ENCODE results near the gene EVX2.

The EVX2 gene

GRCh38 chr2:176107731-176108181, 24.0 kb upstream of the EVX2 start:
- DNase-seq (ENCODE audit: low read depth in 3 of 3), result no peak

DNA sequence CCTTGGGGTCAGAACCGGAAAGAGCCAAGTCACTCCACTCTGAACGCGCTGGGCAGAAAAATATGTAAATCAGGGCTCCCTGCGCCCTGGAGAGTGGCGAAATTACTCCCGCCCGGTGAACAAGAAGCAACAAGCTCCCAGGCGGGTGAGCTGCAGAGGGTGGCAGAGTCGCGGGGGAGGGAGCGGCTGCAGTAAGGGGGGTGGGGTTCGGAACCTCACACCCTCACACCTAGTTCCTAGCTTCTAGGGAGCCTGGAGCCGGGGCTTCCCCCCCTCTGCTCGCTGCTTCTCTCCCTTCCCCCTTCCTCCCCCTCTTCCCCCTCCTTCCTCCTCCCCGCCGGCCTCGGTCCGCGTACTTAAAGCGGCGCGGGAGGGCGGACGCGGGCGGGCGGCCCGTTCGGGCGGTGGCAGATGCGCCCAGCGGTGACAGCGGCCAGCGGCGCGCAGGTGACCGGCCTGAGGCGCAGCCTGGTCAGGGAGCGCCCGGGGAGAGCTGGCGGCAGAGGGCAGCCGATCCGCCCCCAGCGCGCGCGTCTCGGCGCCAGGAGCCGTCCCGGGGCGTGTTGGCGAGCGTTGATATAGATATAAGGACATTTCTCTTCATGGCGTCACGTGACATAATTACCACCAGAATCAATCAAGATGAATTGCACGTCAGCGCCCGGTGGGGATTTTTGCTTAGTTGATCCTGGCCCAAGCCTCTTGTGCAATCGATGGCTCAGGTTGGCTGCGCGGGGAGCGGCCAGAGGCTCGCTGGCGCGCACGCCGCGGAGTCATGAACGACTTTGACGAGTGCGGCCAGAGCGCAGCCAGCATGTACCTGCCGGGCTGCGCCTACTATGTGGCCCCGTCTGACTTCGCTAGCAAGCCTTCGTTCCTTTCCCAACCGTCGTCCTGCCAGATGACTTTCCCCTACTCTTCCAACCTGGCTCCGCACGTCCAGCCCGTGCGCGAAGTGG, 23.1 kb upstream of the EVX2 start, which contains the start of gene HOXD11:
HOXD11 (plus strand) TSS at position 700 of the 959 bp plus-strand sequence; CDS start at position 776, 76 bp downstream.
- DNase-seq (ENCODE audit: low read depth in 3 of 3), result no peak

DNA sequence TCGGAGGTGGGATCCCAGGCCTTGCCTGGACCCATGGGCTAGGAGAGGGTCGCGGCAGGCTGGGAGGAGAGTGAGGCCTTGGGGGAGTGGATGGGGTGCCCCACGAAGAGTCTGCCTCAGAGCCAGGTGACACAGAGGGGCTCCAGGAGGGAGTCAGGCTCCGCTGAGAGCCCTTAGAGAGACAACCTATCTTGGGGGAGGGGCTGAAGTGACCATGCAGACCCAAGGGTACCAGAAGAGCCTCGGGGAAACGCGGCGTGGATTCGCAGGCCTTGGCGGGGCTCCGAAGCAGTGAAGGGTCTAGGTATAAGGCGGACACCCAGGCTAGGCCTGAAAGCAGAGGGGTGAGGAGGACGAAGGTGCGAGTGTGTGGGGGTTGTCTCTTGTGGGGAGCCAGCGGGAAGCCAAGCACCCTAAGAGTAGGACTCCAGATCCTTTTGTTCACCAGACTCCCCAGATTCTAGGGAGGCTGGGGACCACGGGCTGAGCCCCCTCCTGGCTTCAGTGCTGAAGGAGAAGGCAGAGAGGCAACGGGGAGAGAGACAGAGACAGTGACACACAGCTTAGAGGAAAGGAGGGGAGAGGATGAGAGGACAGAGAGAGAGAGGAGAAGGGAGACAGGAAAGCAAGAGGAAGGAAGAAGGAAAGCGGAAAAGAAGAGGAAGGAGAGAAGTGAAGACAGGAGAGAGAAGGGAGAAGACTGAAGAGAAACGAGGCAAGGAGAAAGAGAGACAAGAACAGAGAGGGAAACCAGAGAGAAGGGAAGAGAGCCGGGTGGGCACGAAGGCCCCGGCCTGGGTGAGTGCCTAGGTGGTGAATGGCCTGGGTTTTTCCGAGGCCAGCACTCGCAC, 22.2 kb upstream of the EVX2 start:
- no peak for DNase-seq (ENCODE audit: low read depth in 3 of 3)

GRCh38 chr2:176105078-176105729, 21.4 kb upstream of the EVX2 start:
- no peak for DNase-seq (ENCODE audit: low read depth in 3 of 3)

DNA sequence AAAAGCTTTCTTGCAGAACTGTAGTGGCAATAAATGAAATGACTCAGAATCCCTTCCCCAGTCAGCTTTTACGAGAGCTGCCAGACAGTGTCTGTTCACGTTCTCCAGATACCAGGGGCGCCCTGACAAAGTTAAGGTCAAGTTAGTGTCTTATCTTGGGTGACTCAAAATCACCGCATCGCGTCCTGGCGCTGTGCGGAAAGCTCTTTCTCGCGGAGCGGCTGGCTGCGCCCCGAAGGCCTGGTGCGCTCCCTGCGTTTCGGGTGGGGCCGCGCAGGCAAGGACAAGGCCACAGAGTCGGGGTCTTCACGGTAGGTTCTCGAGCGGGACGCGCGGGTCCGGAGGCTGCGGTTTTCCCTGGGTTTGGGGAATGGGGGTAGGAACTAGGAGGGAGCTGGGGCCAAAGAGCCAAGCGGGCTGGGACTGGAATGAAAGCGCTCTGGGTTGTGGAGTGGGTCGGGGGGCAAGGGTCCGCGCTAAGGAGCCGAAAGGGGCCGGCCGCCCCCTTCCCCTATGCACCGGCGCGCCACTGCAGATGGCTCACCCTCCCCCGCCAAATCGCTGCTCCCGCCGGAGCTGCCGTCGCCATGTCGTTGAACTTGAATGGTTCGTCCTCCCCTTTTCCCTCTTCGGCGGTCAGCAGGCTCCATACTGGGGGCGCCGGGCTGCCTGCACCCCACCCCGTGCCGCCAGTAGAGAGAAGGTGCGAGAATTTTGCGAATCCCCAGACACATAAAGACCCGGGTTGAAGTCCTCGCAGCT, 20.7 kb upstream of the EVX2 start:
- DNase-seq (ENCODE audit: low read depth in 3 of 3), result no peak

GRCh38 chr2:176103742-176104315, 20.1 kb upstream of the EVX2 start:
- no peak for DNase-seq (ENCODE audit: low read depth in 3 of 3)

- no peak for DNase-seq (ENCODE audit: low read depth in 3 of 3)
Measured at GRCh38 chr2:176103194-176103593, 19.4 kb upstream of the EVX2 start.

DNA sequence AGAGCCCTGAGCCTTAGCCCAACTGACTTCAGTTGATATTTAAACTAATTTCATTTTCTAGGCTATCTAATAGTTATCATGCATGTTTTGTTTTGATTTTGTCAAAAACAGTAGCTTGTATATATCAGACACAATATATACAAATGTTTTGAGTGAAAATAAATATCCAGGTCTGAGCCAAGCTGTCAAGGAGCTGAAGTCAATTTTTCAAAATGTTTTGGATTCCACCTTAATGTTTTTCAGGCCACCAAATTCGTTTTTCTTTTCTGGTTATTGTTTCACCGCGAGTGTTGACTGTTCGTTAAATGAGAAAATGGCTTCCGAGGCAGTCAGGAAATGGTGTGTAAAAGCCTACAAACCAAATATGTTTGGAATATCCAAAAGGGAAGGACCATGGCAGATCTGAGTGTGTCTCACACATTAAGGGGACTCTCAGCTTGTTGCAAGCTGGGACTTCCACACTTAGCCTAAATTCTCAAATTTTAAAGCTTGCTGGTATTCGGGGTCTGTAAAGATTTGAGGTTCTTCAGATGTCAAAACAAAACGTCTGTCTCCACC, 18.6 kb upstream of the EVX2 start:
- DNase-seq (ENCODE audit: low read depth in 3 of 3), result no peak

- no peak for DNase-seq (ENCODE audit: low read depth in 3 of 3)
Measured at GRCh38 chr2:176101842-176102241, 18.1 kb upstream of the EVX2 start.

GRCh38 chr2:176101216-176101830, 17.6 kb upstream of the EVX2 start:
- DNase-seq (ENCODE audit: low read depth in 3 of 3), result no peak

GRCh38 chr2:176100547-176101140, 16.9 kb upstream of the EVX2 start:
- no peak for DNase-seq (ENCODE audit: low read depth in 3 of 3)

DNA sequence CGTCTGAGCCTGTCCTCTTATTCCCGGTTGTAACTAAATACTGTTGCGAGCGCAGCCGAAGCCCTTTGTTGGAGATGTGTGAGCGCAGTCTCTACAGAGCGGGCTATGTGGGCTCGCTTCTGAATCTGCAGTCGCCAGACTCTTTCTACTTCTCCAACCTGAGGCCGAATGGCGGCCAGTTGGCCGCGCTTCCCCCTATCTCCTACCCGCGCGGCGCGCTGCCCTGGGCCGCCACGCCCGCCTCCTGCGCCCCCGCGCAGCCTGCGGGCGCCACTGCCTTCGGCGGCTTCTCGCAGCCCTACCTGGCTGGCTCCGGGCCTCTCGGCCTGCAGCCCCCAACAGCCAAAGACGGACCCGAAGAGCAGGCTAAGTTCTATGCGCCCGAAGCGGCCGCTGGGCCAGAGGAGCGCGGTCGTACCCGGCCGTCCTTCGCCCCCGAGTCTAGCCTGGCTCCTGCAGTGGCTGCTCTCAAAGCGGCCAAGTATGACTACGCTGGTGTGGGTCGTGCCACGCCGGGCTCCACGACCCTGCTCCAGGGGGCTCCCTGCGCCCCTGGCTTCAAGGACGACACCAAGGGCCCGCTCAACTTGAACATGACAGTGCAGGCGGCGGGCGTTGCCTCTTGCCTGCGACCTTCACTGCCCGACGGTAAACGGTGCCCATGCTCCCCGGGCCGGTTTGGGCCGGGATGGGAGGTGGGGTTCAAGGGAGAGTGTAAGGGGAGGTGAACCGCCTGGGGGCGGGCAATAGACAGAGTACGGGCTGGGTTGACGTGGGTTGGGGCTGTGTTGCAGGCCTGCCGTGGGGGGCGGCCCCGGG, 16.2 kb upstream of the EVX2 start, which contains the start of gene HOXD12:
HOXD12 (plus strand) TSS at position 68 of the 819 bp plus-strand sequence; CDS start at position 75, 7 bp downstream.
- DNase-seq (ENCODE audit: low read depth in 3 of 3), result no peak

DNA sequence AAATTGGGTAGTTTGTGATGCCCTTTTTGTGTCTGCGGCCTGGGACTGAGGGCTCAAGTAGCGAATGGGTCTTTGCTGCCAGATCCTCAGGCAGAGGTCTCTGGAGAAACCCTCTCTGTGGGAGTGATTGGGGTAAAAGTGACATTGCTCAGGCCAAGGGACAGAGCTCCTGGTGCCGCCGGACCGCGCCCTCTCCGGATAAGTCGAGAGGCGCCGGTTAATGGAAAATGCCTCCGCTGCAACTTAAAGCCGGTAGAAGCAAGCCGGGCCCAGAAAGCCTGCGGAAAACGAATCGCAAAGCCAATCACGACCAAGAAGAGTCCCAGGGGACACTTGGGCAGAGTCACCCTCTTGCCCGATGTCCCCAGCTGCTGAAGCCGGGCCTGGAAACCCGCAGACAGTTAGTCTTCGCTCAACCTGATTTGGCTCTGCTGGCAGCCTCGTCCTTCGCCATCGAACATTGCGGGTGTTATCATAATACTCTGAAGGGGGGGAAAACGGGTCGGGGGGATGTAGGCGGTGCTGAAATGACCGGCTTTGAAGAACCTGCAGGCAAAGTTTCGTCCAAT, 15.5 kb upstream of the EVX2 start:
- DNase-seq (ENCODE audit: low read depth in 3 of 3), result no peak

DNA sequence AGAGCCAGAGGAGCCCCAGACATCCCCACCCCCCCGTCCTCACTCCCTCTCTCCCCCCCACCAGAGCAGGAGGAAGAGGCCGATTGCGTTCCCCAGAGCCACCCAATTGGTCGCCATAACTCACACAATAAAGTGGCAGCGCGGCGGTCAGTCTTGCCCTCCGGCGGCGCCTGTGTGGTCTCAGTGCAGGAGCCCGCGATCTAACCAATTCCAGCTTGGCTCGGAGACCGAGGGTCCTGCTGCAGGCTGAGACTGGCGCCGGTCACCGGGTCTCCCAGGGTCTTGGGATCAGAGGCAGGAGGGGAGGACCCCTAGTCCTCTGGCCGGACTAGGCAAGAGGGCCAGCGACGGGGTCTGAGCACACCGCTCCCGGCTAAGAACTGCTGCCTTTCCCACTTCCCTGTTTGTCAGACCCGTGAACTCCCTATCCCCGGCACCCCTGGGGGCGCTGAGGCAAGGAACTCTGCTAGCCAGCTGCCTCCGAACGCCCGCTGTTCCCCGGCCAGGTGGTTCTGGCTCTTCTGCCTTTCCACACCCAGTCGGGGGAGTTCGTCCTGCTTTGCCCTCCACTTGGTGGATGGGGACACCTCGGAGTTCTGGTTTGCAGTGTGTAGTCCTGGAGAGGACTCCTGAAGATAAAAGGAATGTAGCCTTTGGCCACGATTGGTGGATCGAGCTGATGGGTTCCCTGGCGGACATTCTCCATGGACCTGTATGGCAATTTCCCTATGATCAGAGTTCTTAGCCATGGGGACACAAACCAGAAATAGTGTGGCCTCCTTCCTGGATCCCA, 14.8 kb upstream of the EVX2 start:
- DNase-seq (ENCODE audit: low read depth in 3 of 3), result no peak

- no peak for DNase-seq (ENCODE audit: low read depth in 3 of 3)
Measured at GRCh38 chr2:176097820-176098365, 14.1 kb upstream of the EVX2 start.

DNA sequence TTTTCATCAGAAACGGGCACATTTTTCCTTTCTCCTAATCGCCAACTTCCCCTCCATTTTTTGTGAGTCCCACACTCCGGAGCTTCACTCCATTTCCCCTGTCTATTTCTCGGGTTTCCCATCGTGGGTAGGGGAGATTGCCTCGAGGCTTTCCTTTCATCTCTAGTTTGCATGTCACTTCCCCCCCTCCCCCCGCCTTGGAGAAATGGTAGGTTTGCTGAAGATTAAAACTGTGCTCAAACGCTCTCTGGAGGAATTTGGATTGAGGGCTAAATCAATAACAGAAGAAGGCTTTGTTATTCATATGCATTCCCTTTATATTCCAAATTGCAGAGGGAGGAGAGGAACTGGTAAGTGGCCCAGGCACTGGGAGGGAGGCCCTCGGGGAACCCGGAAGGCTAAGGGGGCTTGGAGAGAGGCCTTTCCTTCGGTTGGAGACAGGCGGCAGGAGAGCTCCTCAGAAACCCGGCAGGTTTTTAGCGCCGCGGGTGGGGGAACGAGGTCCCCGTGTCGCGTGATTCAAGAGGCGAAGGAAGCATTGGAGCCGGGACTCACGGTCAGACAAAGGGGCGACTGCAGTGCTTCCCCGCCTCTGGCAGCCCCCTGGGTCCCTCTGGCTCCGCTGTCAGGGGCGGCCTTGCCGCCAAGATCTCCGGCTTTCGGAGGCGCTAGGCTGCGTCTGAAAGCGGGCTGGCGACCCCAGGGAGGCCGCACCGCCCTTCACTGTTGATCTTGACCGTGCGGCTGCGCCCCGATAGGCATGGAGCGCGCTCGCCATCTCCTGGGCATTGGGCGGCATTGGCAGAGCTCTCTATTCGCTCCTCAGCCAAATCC, 13.4 kb upstream of the EVX2 start:
- DNase-seq (ENCODE audit: low read depth in 3 of 3), result peak in 1 of 3 donors; percentile 35

All from stimulated activated CD4-positive, alpha-beta T cell treated with anti-CD3 and anti-CD28 coated beads, TNF-alpha, amount 100 ng/mL, for 48 hours (primary cell).